Measurements from ENCODE around the gene CTSW. TPM values are rescaled to one million over a fixed set of nuclear protein-coding genes. Genes with fewer than 3 reads are reported as not detected.

The CTSW gene
- total and polyA plus RNA-seq, 2 of the 4 experiments (the other 2 are of a cell fraction) = 0.07 to 0.18 TPM

GRCh38 chr11:65834202-65834601 is 45.4 kb upstream of the CTSW start (continued):
- TF ChIP-seq CTCF (conservative IDR thresholded peaks at IDR 0.05; ENCODE audit: low read depth, low read length) = no peak

- Histone ChIP-seq H4K20me1 (ENCODE audit: insufficient read depth, low read length) (no peaks in the 10 kb centered on the region), H2AFZ (replicated peaks; ENCODE audit: low read length, poor library complexity) (no peak overlapping the region), H4K5ac (ENCODE audit: low read depth, low read length) (no peak overlapping the region), H3K9me3 (ENCODE audit: control insufficient read depth, insufficient read depth, low read length) (no peaks in the 10 kb centered on the region), H4K91ac (ENCODE audit: insufficient read depth, low read depth, low read length) (no peak overlapping the region), H3K27me3 (ENCODE audit: control insufficient read depth, insufficient read depth, low read length) (no peaks in the 10 kb centered on the region), H3K4me3 (ENCODE audit: insufficient read depth, low read depth, low read length) (no peak overlapping the region), H4K8ac (ENCODE audit: low read depth in 2 of 2, low read length in 2 of 2) (no peak overlapping the region), H2AK5ac (ENCODE audit: low read depth, low read length) (no peak overlapping the region), H3K23ac (ENCODE audit: low read depth, low read length) (no peak overlapping the region), H2BK5ac (ENCODE audit: low read depth, low read length, poor library complexity, severe bottlenecking) (no peak overlapping the region), H3K36me3 (ENCODE audit: control insufficient read depth, insufficient read depth, low read length) (no peaks in the 10 kb centered on the region), H3K27ac (ENCODE audit: insufficient read depth, low read length) (no peak overlapping the region), H3K9me1 (ENCODE audit: insufficient read depth, low read length) (no peaks in the 10 kb centered on the region), H3K9ac (ENCODE audit: low read depth, low read length) (no peak overlapping the region), H3K4ac (ENCODE audit: low read depth, low read length) (no peak overlapping the region), H2AK9ac (replicated peaks; ENCODE audit: low read depth, low read length, poor library complexity) (no peak overlapping the region), H2BK15ac (ENCODE audit: low read depth, low read length) (no peak overlapping the region), H3K18ac (ENCODE audit: low read depth, low read length) (no peak overlapping the region), H3K4me1 (ENCODE audit: control insufficient read depth, insufficient read depth, low read length) (no peaks in the 10 kb centered on the region), H3K56ac (ENCODE audit: extremely low read depth, insufficient read depth, low read length) (no peak overlapping the region), H2BK20ac (ENCODE audit: low read depth, low read length) (no peak overlapping the region), H3K79me1 (ENCODE audit: low read depth in 1 of 2, low read length in 2 of 2) (no peaks in the 10 kb centered on the region), H3K4me2 (ENCODE audit: low read depth, low read length) (no peak overlapping the region), H2BK120ac (ENCODE audit: low read depth, low read length) (no peak overlapping the region), H3K14ac (replicated peaks; ENCODE audit: low read depth, low read length) (no peak overlapping the region)
- in situ Hi-C loops (cut with MboI; ENCODE audit: low sequenced_read_pairs) (no loop called here), dilution Hi-C loops (cut with HindIII; ENCODE audit: low sequenced_read_pairs, unreplicated experiment) (no loop called here), intact Hi-C loops (cut with micrococcal nuclease) (no loop called here)
- no TSS peak for BruUV-seq (replicated peaks)
- WGBS, 2 experiments (ENCODE audit: extremely low coverage in 2 of 2, insufficient read length in 1 of 2) = no CpG with 5 or more reads among the region's 4 CpGs
- no peak for ATAC-seq (ENCODE audit: low read depth)
- ChIA-PET CTCF (no interaction called here), POLR2A (ENCODE audit: unreplicated experiment) (no interaction called here)
- no peak for DNase-seq
- TF ChIP-seq MXI1 (IDR thresholded peaks at IDR 0.05; ENCODE audit: borderline replicate concordance, low read depth, low read length) = no peak
- TF ChIP-seq FOS (IDR thresholded peaks at IDR 0.05; ENCODE audit: low read depth, low read length) = no peak
- TF ChIP-seq MAZ (IDR thresholded peaks at IDR 0.05; ENCODE audit: borderline replicate concordance, low read depth, low read length) = no peak
- TF ChIP-seq MAFK (IDR thresholded peaks at IDR 0.05; ENCODE audit: low read depth, low read length) = no peak
- no peak for TF ChIP-seq CTCF (conservative IDR thresholded peaks at IDR 0.05; ENCODE audit: low read depth, low read length)
- TF ChIP-seq BHLHE40 (IDR thresholded peaks at IDR 0.05; ENCODE audit: low read depth, low read length) = no peak
- TF ChIP-seq ELK1 (IDR thresholded peaks at IDR 0.05; ENCODE audit: borderline replicate concordance, low read depth, low read length) = no peak
- TF ChIP-seq RFX5 (IDR thresholded peaks at IDR 0.05; ENCODE audit: low read depth, low read length) = no peak
- no peak for TF ChIP-seq RCOR1 (IDR thresholded peaks at IDR 0.05; ENCODE audit: insufficient replicate concordance, low read length)
- TF ChIP-seq SMC3 (IDR thresholded peaks at IDR 0.05; ENCODE audit: low read depth, low read length) = no peak
- no peak for TF ChIP-seq POLR2A (IDR thresholded peaks at IDR 0.05; ENCODE audit: low read depth, low read length)
Measured at GRCh38 chr11:65842144-65842543, 37.5 kb upstream of the CTSW start.

All from IMR-90 (cell line).